Measurements from ENCODE around the gene TM2D3. TPM values are rescaled to one million over a fixed set of nuclear protein-coding genes. Genes with fewer than 3 reads are reported as not detected.

Gene TM2D3
- total RNA-seq, 1 experiment from 2014 or later: 26.2 TPM

DNA sequence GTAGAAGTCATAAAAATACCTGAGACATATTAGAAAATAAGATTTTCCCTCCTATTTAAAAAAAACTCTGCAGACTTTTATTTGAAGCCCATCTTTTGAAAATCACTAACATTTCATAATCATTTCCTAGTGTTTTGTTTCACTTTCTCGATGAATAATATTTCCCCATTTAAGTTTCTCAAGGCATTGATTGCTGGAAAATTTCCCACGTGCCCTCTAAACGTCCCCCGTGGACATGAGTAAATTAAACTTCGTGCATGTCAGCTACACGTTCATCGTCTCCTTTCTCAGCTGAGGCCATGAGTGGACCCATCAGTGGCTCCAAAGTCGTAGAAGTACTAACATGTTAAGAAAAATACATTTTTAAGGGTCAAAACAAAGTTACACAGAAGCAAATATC, 2.0 kb upstream of the TM2D3 start:
- ChIA-PET POLR2A (interaction anchor here (0.8 to 1.5 kb wide), 2 partner anchors 15 to 360 kb away, joined by 4 to 7 read pairs; partner anchors contain the start of gene SNRPA1), CTCF (interaction anchor here (1.5 kb wide), 1 partner anchor 366 kb away, joined by 6 read pairs; no protein-coding TSS in a partner anchor)
- Mint-ChIP-seq H3K36me3 (ENCODE audit: insufficient read depth, unreplicated experiment) (peaks cover 11% of the 10 kb centered on the region), H3K27me3 (ENCODE audit: insufficient read depth, unreplicated experiment) (no peaks in the 10 kb centered on the region), H3K4me3 (ENCODE audit: unreplicated experiment) (no peak overlapping the region), H3K4me1 (ENCODE audit: insufficient read depth, unreplicated experiment) (no peaks in the 10 kb centered on the region), H3K27ac (ENCODE audit: low read depth, unreplicated experiment) (no peak overlapping the region), H3K9me3 (ENCODE audit: unreplicated experiment) (no peaks in the 10 kb centered on the region)
- no peak for DNase-seq (ENCODE audit: unreplicated experiment)
- intact Hi-C loops (cut with micrococcal nuclease): no loop called here
- no TSS peak for BruUV-seq (replicated peaks)
- no peak for TF ChIP-seq CTCF (IDR thresholded peaks at IDR 0.05; ENCODE audit: unreplicated experiment)

DNA sequence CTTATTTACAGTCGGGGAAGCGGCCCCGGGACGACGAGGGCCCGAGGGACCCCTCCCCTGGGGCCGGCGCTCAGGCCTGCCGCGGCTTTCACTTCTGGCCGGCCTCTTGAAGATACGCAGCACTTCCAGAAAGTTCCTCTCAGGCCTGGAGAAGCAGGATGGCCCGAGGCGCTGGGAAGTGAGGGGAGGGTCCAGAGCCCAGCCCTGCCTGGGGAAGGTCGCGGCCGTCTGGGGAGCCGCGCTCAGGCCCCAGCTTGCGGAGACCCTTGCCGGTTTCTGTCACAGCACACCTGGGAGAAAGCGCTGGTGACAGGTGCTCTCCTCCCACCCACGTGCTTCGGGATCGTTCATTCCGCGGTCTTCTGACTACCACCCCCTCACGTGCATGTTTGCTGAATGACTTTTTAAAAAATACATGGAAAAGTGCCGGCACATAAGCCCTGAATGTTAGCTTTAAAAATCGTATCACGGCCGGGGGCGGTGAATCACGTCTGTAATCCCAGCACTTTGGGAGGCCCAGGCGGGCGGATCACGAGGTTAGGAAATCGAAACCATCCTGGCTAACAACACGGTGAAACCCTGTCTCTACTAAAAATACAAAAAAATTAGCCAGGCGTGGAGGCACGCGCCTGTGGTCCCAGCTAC, 727 bp upstream of the TM2D3 start:
- peak; percentile 59 for DNase-seq (ENCODE audit: unreplicated experiment)
- peak overlapping the region; percentile 71 for H3K4me3 Mint-ChIP-seq (ENCODE audit: unreplicated experiment)
- H3K27ac Mint-ChIP-seq (ENCODE audit: low read depth, unreplicated experiment): peak overlapping the region; percentile 60
- intact Hi-C loops (cut with micrococcal nuclease): loop anchor here (1.0 kb wide), 1 partner anchor 71 kb away; the partner anchor contains the start of gene TARS3
- ChIA-PET CTCF (interaction anchor here (1.1 to 2.3 kb wide), 2 partner anchors 12 to 358 kb away, joined by 3 to 13 read pairs; no protein-coding TSS in a partner anchor), POLR2A (interaction anchor here (0.7 to 2.2 kb wide), 5 partner anchors 16 to 358 kb away, joined by 3 to 38 read pairs (median 3); partner anchors contain the start of gene SNRPA1)
- H3K27me3 Mint-ChIP-seq (ENCODE audit: insufficient read depth, unreplicated experiment): no peaks in the 10 kb centered on the region
- no peak for TF ChIP-seq CTCF (IDR thresholded peaks at IDR 0.05; ENCODE audit: unreplicated experiment)
- no peaks in the 10 kb centered on the region for H3K4me1 Mint-ChIP-seq (ENCODE audit: insufficient read depth, unreplicated experiment)
- H3K36me3 Mint-ChIP-seq (ENCODE audit: insufficient read depth, unreplicated experiment): peaks cover 23% of the 10 kb centered on the region
- no peaks in the 10 kb centered on the region for H3K9me3 Mint-ChIP-seq (ENCODE audit: unreplicated experiment)
- TSS peak; percentile 85 for BruUV-seq (replicated peaks)

DNA sequence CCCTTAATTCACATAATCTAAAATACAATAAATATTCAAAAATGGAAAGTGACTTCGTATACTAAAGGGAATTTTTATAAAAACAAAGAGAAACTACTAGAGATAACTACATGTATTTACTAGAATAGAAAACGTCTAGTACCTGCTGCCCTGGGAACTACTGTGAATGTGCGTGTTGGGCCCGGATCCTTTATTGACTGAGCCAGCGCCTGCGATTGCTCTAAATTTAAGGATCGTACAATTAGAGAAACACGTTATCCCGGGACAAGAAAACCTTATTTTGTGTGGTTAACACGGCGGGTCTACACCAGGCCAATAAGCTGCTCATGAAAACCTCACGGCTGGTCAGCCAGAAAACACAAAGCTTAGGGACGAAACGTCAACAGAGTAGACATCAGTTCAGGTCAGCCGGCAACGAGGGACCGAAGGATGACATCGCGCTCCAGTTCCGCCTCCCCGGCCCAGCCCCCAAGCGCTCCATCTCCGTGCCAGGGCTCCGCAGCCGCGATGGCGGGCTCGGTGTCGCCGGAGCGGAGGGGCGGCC, 555 bp downstream of the TM2D3 start:
- Mint-ChIP-seq H3K4me3 (ENCODE audit: unreplicated experiment) (peak overlapping the region; percentile 71), H3K4me1 (ENCODE audit: insufficient read depth, unreplicated experiment) (no peaks in the 10 kb centered on the region), H3K36me3 (ENCODE audit: insufficient read depth, unreplicated experiment) (peaks cover 35% of the 10 kb centered on the region), H3K27ac (ENCODE audit: low read depth, unreplicated experiment) (peak overlapping the region; percentile 60), H3K27me3 (ENCODE audit: insufficient read depth, unreplicated experiment) (no peaks in the 10 kb centered on the region), H3K9me3 (ENCODE audit: unreplicated experiment) (no peaks in the 10 kb centered on the region)
- no peak for TF ChIP-seq CTCF (IDR thresholded peaks at IDR 0.05; ENCODE audit: unreplicated experiment)
- POLR2A ChIA-PET: interaction anchor here (0.7 to 2.2 kb wide), 7 partner anchors 9 to 362 kb away, joined by 3 to 38 read pairs (median 4); partner anchors contain the start of gene SNRPA1
- DNase-seq (ENCODE audit: unreplicated experiment): peak; percentile 37
- BruUV-seq (replicated peaks): no TSS peak
- intact Hi-C loops (cut with micrococcal nuclease): loop anchor here (1.0 kb wide), 1 partner anchor 73 kb away; the partner anchor contains the start of gene TARS3
- CTCF ChIA-PET: interaction anchor here (0.8 to 2.3 kb wide), 3 partner anchors 11 to 358 kb away, joined by 3 to 13 read pairs (median 6); no protein-coding TSS in a partner anchor

GRCh38 chr15:101650145-101650544, 2.0 kb downstream of the TM2D3 start:
- no TSS peak for BruUV-seq (replicated peaks)
- peak overlapping the region; percentile 31 for H3K27ac Mint-ChIP-seq (ENCODE audit: low read depth, unreplicated experiment)
- peaks cover 49% of the 10 kb centered on the region for H3K36me3 Mint-ChIP-seq (ENCODE audit: insufficient read depth, unreplicated experiment)
- peak overlapping the region; percentile 41 for H3K4me3 Mint-ChIP-seq (ENCODE audit: unreplicated experiment)
- TF ChIP-seq CTCF (IDR thresholded peaks at IDR 0.05; ENCODE audit: unreplicated experiment): no peak
- no peak for DNase-seq (ENCODE audit: unreplicated experiment)
- no peaks in the 10 kb centered on the region for H3K27me3 Mint-ChIP-seq (ENCODE audit: insufficient read depth, unreplicated experiment)
- H3K4me1 Mint-ChIP-seq (ENCODE audit: insufficient read depth, unreplicated experiment): no peaks in the 10 kb centered on the region
- ChIA-PET CTCF (interaction anchor here (1.0 to 2.2 kb wide), 2 partner anchors 9 to 355 kb away, joined by 4 to 16 read pairs; partner anchors contain the start of gene SNRPA1), POLR2A (interaction anchor here (0.6 to 4.6 kb wide), 6 partner anchors 14 to 987 kb away, joined by 3 to 39 read pairs (median 3); partner anchors contain the start of gene SNRPA1)
- no peaks in the 10 kb centered on the region for H3K9me3 Mint-ChIP-seq (ENCODE audit: unreplicated experiment)
- intact Hi-C loops (cut with micrococcal nuclease): no loop called here

Data from MCF 10A (cell line).